PC-3 (cell line): ENCODE data around the gene UQCC2. TPM values are rescaled to one million over a fixed set of nuclear protein-coding genes. Genes with fewer than 3 reads are reported as not detected.
A peak's percentile ranks its signal among the peaks of the same experiment; 100 is the strongest.

Experiments used
- ATAC-seq: fragments of 200-7000 bp; cut with Tn5 transposase; 2 replicates; pipeline ENCODE4 v1.9.1; 2020; ENCODE audit warnings: mild to moderate bottlenecking, moderate library complexity
- BruUV-seq: library from RNA; stranded (reverse); fragments of 400-500 nt; replicated peaks from 2 replicates; lab custom pipeline; 2021; lab: Mats Ljungman, UMichigan
- CTCF ChIA-PET: fragments of 300-600 bp; sonication (Branson Sonifier 250); formaldehyde crosslinking; loops from one replicate; lab custom pipeline; 2022; ENCODE audit warnings: antibody characterized with exemption; lab: Charles Lee
- POLR2A ChIA-PET: fragments of 300-600 bp; sonication (Branson Sonifier 250); formaldehyde crosslinking; loops from one replicate; lab custom pipeline; 2022; ENCODE audit warnings: antibody characterized with exemption; ENCODE audit not compliant: unreplicated experiment; lab: Charles Lee
- DNase-seq: peaks from one replicate; pipeline ENCODE4 v3.0.0-alpha.2; 2015
- H2AFZ ChIP-seq: fragments of 300-600 bp; sonication (generic); 2 replicates; pipeline ENCODE4 v1.6.0; 2016; ENCODE audit warnings: antibody characterized with exemption, low read length
- H3F3A ChIP-seq: fragments of 300-600 bp; sonication (generic); one replicate; pipeline ENCODE4 v1.6.0; 2017; ENCODE audit warnings: antibody characterized with exemption, low read length, control low read depth, mild to moderate bottlenecking; ENCODE audit not compliant: unreplicated experiment
- H3K27ac ChIP-seq: fragments of 300-600 bp; sonication (generic); 2 replicates; pipeline ENCODE4 v1.5.1; 2016; ENCODE audit warnings: mild to moderate bottlenecking, low read length
- H3K27me3 ChIP-seq: fragments of 300-600 bp; sonication (generic); 2 replicates; pipeline ENCODE4 v1.6.1; 2016; ENCODE audit warnings: low read length, mixed read lengths
- H3K36me3 ChIP-seq: fragments of 300-600 bp; sonication (generic); 2 replicates; pipeline ENCODE4 v1.6.1; 2016; ENCODE audit warnings: low read depth, mixed run types, low read length, mixed read lengths
- H3K4me1 ChIP-seq: fragments of 300-600 bp; sonication (generic); 2 replicates; pipeline ENCODE4 v1.5.1; 2016; ENCODE audit warnings: low read length; ENCODE audit not compliant: insufficient read depth
- H3K4me2 ChIP-seq: fragments of 300-600 bp; sonication (generic); 2 replicates; pipeline ENCODE4 v1.6.0; 2016; ENCODE audit warnings: low read length
- H3K4me3 ChIP-seq: fragments of 300-600 bp; sonication (generic); 2 replicates; pipeline ENCODE4 v1.5.1; 2016; ENCODE audit warnings: mild to moderate bottlenecking, low read length, mixed read lengths
- H3K79me2 ChIP-seq: fragments of 300-600 bp; sonication (generic); 2 replicates; pipeline ENCODE4 v1.6.1; 2017; ENCODE audit warnings: low read length, mixed read lengths
- H3K9ac ChIP-seq: fragments of 300-600 bp; sonication (generic); 2 replicates; pipeline ENCODE4 v1.6.0; 2016; ENCODE audit warnings: mild to moderate bottlenecking, low read length
- H3K9me2 ChIP-seq: fragments of 300-600 bp; sonication (generic); replicated peaks from 2 replicates; pipeline ENCODE4 v1.6.1; 2016; ENCODE audit warnings: mixed run types, low read length, mixed read lengths
- H3K9me3 ChIP-seq: fragments of 300-600 bp; sonication (generic); 2 replicates; pipeline ENCODE4 v1.6.1; 2016; ENCODE audit warnings: low read length, mixed read lengths
- H4K20me1 ChIP-seq: fragments of 300-600 bp; sonication (generic); 2 replicates; pipeline ENCODE4 v1.6.1; 2016; ENCODE audit warnings: low read length, mixed read lengths
- CTCF ChIP-seq: fragments of 300-600 bp; sonication (generic); conservative IDR thresholded peaks from 2 replicates; pipeline ENCODE4 v1.5.1; 2017; ENCODE audit warnings: antibody characterized with exemption, low read depth, mild to moderate bottlenecking, low read length
- EZH2 ChIP-seq: fragments of 300-600 bp; sonication (generic); IDR thresholded peaks from one replicate; pipeline ENCODE4 v1.6.1; 2017; ENCODE audit warnings: antibody characterized with exemption, mild to moderate bottlenecking, low read length; ENCODE audit not compliant: unreplicated experiment
- EZH2phosphoT487 ChIP-seq: fragments of 300-600 bp; sonication (generic); IDR thresholded peaks from 2 replicates; pipeline ENCODE4 v1.6.1; 2018; ENCODE audit warnings: mild to moderate bottlenecking, antibody characterized with exemption, low read length, borderline replicate concordance
- intact Hi-C: fragments of 100-400 bp; cut with micrococcal nuclease; formaldehyde crosslinking; loops from 2 replicates; pipeline ENCODE4 v1.9.0; 2023
- total RNA-seq: library from RNA; depleted of rRNA; stranded (reverse); fragments of >200 nt; gene quantifications from 2 replicates; pipeline ENCODE4 v1.2.3, GENCODE V29; 2014

The UQCC2 gene
- total RNA-seq, 1 experiment from 2014 or later, result 107 TPM

- no peak overlapping the region for H3K27ac ChIP-seq
- peaks cover 23% of the 10 kb centered on the region for H3K4me1 ChIP-seq
- no peaks in the 10 kb centered on the region for H4K20me1 ChIP-seq
- H3K4me2 ChIP-seq, result no peak overlapping the region
- BruUV-seq, result no TSS peak
- POLR2A ChIA-PET, result no interaction called here
- H3K79me2 ChIP-seq, result peaks cover 9% of the 10 kb centered on the region; the same call in 1 of the 2 replicates
- no peaks in the 10 kb centered on the region for H3K9me2 ChIP-seq
- H2AFZ ChIP-seq, result no peak overlapping the region
- ATAC-seq (peak; percentile 61), DNase-seq (peak; percentile 78)
- H3K36me3 ChIP-seq, result peaks cover 43% of the 10 kb centered on the region
- CTCF ChIA-PET, result interaction anchor here (0.6 to 1.4 kb wide), 2 partner anchors 32 to 111 kb away, joined by 4 to 7 read pairs; no protein-coding TSS in a partner anchor
- no peak overlapping the region for H3K9ac ChIP-seq
- intact Hi-C loops, result loop anchor here (1.0 to 5.0 kb wide), 3 partner anchors 68 to 115 kb away; no protein-coding TSS in a partner anchor
- TF ChIP-seq CTCF, result peak; percentile 91
- no peak for TF ChIP-seq EZH2
- no peak for TF ChIP-seq EZH2phosphoT487
- H3K9me3 ChIP-seq, result no peaks in the 10 kb centered on the region
- no peak overlapping the region for H3K4me3 ChIP-seq
- H3F3A ChIP-seq, result peaks cover 5% of the 10 kb centered on the region
- H3K27me3 ChIP-seq, result no peaks in the 10 kb centered on the region
Observed at GRCh38 chr6:33700391-33701050, 11.0 kb downstream of the UQCC2 start.

- H3K9me3 ChIP-seq, result no peaks in the 10 kb centered on the region
- H2AFZ ChIP-seq, result no peak overlapping the region
- H3K9ac ChIP-seq, result no peak overlapping the region
- ChIA-PET POLR2A (no interaction called here), CTCF (interaction anchor here (1.4 kb wide), 1 partner anchor 110 kb away, joined by 7 read pairs; no protein-coding TSS in a partner anchor)
- DNase-seq (no peak), ATAC-seq (no peak)
- H3K4me1 ChIP-seq, result peaks cover 31% of the 10 kb centered on the region
- H3K36me3 ChIP-seq, result peaks cover 47% of the 10 kb centered on the region
- BruUV-seq, result no TSS peak
- intact Hi-C loops, result loop anchor here (1.0 to 5.0 kb wide), 3 partner anchors 67 to 114 kb away; no protein-coding TSS in a partner anchor
- H3K27ac ChIP-seq, result no peak overlapping the region
- no peaks in the 10 kb centered on the region for H3K27me3 ChIP-seq
- TF ChIP-seq CTCF (no peak), EZH2 (no peak), EZH2phosphoT487 (no peak)
- no peak overlapping the region for H3K4me2 ChIP-seq
- H3F3A ChIP-seq, result peaks cover 5% of the 10 kb centered on the region
- no peaks in the 10 kb centered on the region for H4K20me1 ChIP-seq
- peaks cover 14% of the 10 kb centered on the region; the same call in 1 of the 2 replicates for H3K79me2 ChIP-seq
- no peak overlapping the region for H3K4me3 ChIP-seq
- H3K9me2 ChIP-seq, result no peaks in the 10 kb centered on the region
Observed at GRCh38 chr6:33699739-33700138, 11.8 kb downstream of the UQCC2 start.

GRCh38 chr6:33699131-33699530, 12.4 kb downstream of the UQCC2 start:
- Histone ChIP-seq H4K20me1 (no peaks in the 10 kb centered on the region), H3K4me2 (no peak overlapping the region), H2AFZ (no peak overlapping the region), H3K9me3 (no peaks in the 10 kb centered on the region), H3F3A (peaks cover 5% of the 10 kb centered on the region), H3K9ac (no peak overlapping the region), H3K27ac (no peak overlapping the region), H3K4me3 (no peak overlapping the region), H3K36me3 (peaks cover 47% of the 10 kb centered on the region), H3K9me2 (no peaks in the 10 kb centered on the region), H3K79me2 (peaks cover 14% of the 10 kb centered on the region; the same call in 1 of the 2 replicates), H3K27me3 (no peaks in the 10 kb centered on the region), H3K4me1 (peaks cover 37% of the 10 kb centered on the region)
- intact Hi-C loops, result no loop called here
- TF ChIP-seq EZH2 (no peak), EZH2phosphoT487 (no peak), CTCF (no peak)
- ATAC-seq (no peak), DNase-seq (no peak)
- no TSS peak for BruUV-seq
- POLR2A ChIA-PET, result no interaction called here
- CTCF ChIA-PET, result no interaction called here
